DND-41 (cell line): ENCODE data around the gene ZMAT3.
"Not testable (repeated sequence)": the region's sequence is repeated elsewhere in the genome, so short reads cannot be mapped to it uniquely, and the experiment has no call there.

Source experiments
- EZH2 ChIP-seq: IDR thresholded peaks from 3 replicates; pipeline ENCODE4 v1.6.1; 2012; ENCODE audit warnings: borderline replicate concordance, low read depth, mild to moderate bottlenecking, moderate library complexity, low read length, inconsistent platforms; ENCODE audit not compliant: severe bottlenecking
- TF ChIP-seq, protein P1 (sequence below): IDR thresholded peaks from 2 replicates; pipeline ENCODE4 v1.5.1; 2012; ENCODE audit warnings: borderline replicate concordance, low read length, moderate library complexity, mild to moderate bottlenecking; ENCODE audit not compliant: poor library complexity, severe bottlenecking; ENCODE audit errors: extremely low read depth

DNA sequence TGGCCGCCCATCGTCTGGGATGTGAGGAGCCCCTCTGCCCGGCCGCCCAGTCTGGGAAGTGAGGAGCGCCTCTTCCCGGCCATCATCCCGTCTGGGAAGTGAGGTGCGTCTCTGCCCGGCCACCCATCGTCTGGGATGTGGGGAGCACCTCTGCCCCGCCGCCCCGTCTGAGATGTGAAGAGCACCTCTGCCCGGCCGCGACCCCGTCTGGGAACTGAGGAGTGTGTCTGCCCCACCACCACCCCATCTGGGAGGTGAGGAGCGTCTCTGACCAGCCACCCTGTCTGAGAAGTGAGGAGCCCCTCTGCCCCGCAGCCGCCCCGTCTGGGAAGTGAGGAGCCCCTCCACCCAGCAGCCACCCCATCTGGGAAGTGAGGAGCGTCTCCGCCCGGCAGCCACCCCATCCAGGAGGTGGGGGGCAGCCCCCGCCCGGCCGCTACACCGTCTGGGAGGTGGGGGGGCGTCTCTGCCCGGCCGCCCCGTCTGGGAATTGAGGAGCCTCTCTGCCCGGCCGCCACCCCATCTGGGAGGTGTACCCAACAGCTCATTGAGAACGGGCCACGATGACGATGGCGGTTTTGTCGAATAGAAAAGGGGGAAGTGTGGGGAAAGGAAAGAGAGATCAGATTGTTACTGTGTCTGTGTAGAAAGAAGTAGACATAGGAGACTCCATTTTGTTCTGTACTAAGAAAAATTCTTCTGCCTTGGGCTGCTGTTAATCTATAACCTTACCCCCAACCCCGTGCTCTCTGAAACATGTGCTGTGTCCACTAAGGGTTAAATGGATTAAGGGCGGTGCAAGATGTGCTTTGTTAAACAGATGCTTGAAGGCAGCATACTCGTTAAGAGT, 38.9 kb downstream of the ZMAT3 start:
- not testable (repeated sequence) for TF ChIP-seq EZH2
- TF ChIP-seq, protein P1, sequence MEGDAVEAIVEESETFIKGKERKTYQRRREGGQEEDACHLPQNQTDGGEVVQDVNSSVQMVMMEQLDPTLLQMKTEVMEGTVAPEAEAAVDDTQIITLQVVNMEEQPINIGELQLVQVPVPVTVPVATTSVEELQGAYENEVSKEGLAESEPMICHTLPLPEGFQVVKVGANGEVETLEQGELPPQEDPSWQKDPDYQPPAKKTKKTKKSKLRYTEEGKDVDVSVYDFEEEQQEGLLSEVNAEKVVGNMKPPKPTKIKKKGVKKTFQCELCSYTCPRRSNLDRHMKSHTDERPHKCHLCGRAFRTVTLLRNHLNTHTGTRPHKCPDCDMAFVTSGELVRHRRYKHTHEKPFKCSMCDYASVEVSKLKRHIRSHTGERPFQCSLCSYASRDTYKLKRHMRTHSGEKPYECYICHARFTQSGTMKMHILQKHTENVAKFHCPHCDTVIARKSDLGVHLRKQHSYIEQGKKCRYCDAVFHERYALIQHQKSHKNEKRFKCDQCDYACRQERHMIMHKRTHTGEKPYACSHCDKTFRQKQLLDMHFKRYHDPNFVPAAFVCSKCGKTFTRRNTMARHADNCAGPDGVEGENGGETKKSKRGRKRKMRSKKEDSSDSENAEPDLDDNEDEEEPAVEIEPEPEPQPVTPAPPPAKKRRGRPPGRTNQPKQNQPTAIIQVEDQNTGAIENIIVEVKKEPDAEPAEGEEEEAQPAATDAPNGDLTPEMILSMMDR, result not testable (repeated sequence)
